ENCODE results near the gene DHX32. TPM values are rescaled to one million over a fixed set of nuclear protein-coding genes. Genes with fewer than 3 reads are reported as not detected.

DHX32 gene
- total RNA-seq, 2 donors from 2014 or later: 25.2 to 35.6 TPM

- peak overlapping the region in 2 of 4 donors; percentile 43 to 53 for H3K27ac ChIP-seq
These were observed 83.0 kb downstream of the DHX32 start for GRCh38 chr10:125797994-125798662.

GRCh38 chr10:125797424-125797823 is 83.7 kb downstream of the DHX32 start:
- intact Hi-C loops (cut with DNase I): no loop called here
- peaks cover 0 to 11% of the 10 kb centered on the region in 2 donors for H3K36me3 ChIP-seq (replicated peaks in 1 of 2; ENCODE audit: insufficient read depth in 1 of 2, low read depth in 2 of 2)
- no peaks in the 10 kb centered on the region for H3K9me3 ChIP-seq
- no peak overlapping the region for H3K4me3 ChIP-seq
- peak in 1 of 7 experiments; percentile 26 for TF ChIP-seq CTCF (IDR thresholded peaks at IDR 0.05)
- no peak for TF ChIP-seq POLR2A (IDR thresholded peaks at IDR 0.05)
- DNase-seq: peak in 3 of 4 donors; percentile 18 to 57 (median 30)
- 34 to 60% methylated on average over 8 of the region's 8 CpGs for WGBS, 2 donors
- peak overlapping the region in 3 of 4 donors; percentile 6 to 53 (median 23) for H3K27ac ChIP-seq
- H3K4me1 ChIP-seq: peaks cover 16% of the 10 kb centered on the region
- H3K27me3 ChIP-seq: no peaks in the 10 kb centered on the region
- no peak for ATAC-seq

More at GRCh38 chr10:125797994-125798662, 83.0 kb downstream of the DHX32 start:
- ATAC-seq (peak; percentile 80), DNase-seq (peak; percentile 31 to 69 (median 59))
- TF ChIP-seq POLR2A (IDR thresholded peaks at IDR 0.05): no peak
- intact Hi-C loops (cut with DNase I): no loop called here
- WGBS, 2 donors: 20 to 26% methylated on average over 3 to 5 of the region's 5 CpGs
- Histone ChIP-seq H3K36me3 (replicated peaks in 1 of 2; ENCODE audit: insufficient read depth in 1 of 2, low read depth in 2 of 2) (peaks cover 0 to 8% of the 10 kb centered on the region in 2 donors), H3K4me3 (no peak overlapping the region), H3K9me3 (no peaks in the 10 kb centered on the region), H3K27me3 (no peaks in the 10 kb centered on the region), H3K4me1 (peaks cover 16% of the 10 kb centered on the region)

DNA sequence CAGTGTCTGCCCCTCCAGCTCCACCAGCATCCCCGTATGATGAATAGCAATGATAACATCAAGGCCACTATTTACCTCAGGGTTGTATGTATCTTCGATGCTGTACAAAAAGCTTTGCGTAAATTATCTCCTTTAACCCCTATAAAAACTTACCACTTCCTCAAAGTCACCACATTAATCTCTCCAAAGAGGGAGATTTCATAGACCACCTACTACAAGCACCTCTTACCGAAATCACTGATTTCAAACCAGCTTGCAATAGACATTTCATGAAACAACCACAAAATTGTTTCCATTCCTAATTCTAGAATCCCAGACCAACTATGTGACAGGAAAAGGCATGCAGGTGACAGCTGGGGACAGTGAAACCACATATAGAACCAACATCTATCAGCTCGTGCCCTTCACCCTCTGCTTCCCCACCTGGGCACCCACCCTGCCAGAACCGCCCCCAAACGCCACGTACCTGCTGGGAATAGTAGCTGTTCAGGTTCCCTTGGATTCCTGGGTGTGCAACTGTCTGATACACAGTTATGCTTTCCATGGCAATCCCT is 85.4 kb downstream of the DHX32 start:
- intact Hi-C loops (cut with DNase I): no loop called here
- DNase-seq (no peak), ATAC-seq (no peak)
- H3K27ac ChIP-seq: no peak overlapping the region
- no peaks in the 10 kb centered on the region for H3K9me3 ChIP-seq
- peaks cover 16% of the 10 kb centered on the region for H3K4me1 ChIP-seq
- no peak overlapping the region for H3K4me3 ChIP-seq
- H3K27me3 ChIP-seq: no peaks in the 10 kb centered on the region
- TF ChIP-seq CTCF (IDR thresholded peaks at IDR 0.05) (no peak), POLR2A (IDR thresholded peaks at IDR 0.05) (no peak)
- WGBS, 2 donors: 77 to 83% methylated on average over 7 to 8 of the region's 8 CpGs
- peaks cover 0 to 11% of the 10 kb centered on the region in 2 donors for H3K36me3 ChIP-seq (replicated peaks in 1 of 2; ENCODE audit: insufficient read depth in 1 of 2, low read depth in 2 of 2)

DNA sequence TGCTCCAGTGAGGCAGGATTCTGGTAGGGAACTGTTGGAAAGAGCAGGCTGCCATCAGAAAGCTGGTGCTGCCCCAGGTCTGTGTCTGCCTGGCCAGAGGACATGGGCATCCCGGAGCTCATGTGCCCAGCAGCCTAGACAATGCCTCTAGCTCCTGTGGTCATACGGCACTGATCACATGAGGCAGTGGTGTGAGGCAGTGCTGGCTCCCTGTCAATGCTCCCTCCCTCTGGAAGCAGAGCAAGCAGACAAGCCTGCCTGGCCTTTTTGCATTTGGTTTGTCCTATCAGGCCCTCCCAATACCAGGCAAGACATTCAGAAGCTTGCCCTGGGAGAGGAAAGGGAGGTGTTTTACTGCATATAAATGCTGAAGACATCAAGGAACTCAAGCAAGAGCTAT is 86.0 kb downstream of the DHX32 start:
- H3K4me3 ChIP-seq: no peak overlapping the region
- H3K27me3 ChIP-seq: no peaks in the 10 kb centered on the region
- DNase-seq (no peak), ATAC-seq (no peak)
- H3K36me3 ChIP-seq (replicated peaks in 1 of 2; ENCODE audit: insufficient read depth in 1 of 2, low read depth in 2 of 2): peaks cover 0 to 11% of the 10 kb centered on the region in 2 donors
- intact Hi-C loops (cut with DNase I): no loop called here
- WGBS, 2 donors: 85% methylated on average over 2 of the region's 2 CpGs; no CpG with 5 or more reads in 1 of the 2 donors
- H3K9me3 ChIP-seq: no peaks in the 10 kb centered on the region
- peaks cover 16% of the 10 kb centered on the region for H3K4me1 ChIP-seq
- no peak overlapping the region for H3K27ac ChIP-seq
- no peak for TF ChIP-seq CTCF (IDR thresholded peaks at IDR 0.05)

GRCh38 chr10:125792342-125793300 is 88.5 kb downstream of the DHX32 start:
- Histone ChIP-seq H3K4me3 (no peak overlapping the region), H3K27me3 (no peaks in the 10 kb centered on the region), H3K27ac (no peak overlapping the region), H3K36me3 (replicated peaks in 1 of 2; ENCODE audit: insufficient read depth in 1 of 2, low read depth in 2 of 2) (peaks cover 0 to 12% of the 10 kb centered on the region in 2 donors), H3K4me1 (peaks cover 3% of the 10 kb centered on the region), H3K9me3 (no peaks in the 10 kb centered on the region)
- ATAC-seq (no peak), DNase-seq (no peak)
- WGBS, 2 donors: 87 to 90% methylated on average over 13 to 14 of the region's 14 CpGs
- no peak for TF ChIP-seq CTCF (IDR thresholded peaks at IDR 0.05)
- TF ChIP-seq POLR2A (IDR thresholded peaks at IDR 0.05): no peak
- intact Hi-C loops (cut with DNase I): no loop called here
